Adrenal gland (tissue), 12 donors: ENCODE measurements around the gene CHKA. TPM values are rescaled to one million over a fixed set of nuclear protein-coding genes. Genes with fewer than 3 reads are reported as not detected.
A peak's percentile ranks its signal among the peaks of the same experiment; 100 is the strongest.

Experiments used
- DNase-seq, 7 donors: peaks; one replicate each; pipeline ENCODE4 v3.0.0-alpha.2; 2019 to 2020
- H3K27ac ChIP-seq, 5 donors: fragments of 200-600 bp; sonication (generic) in 4 of 5; 1 replicate in 3 of 5; 2 replicates in 2 of 5; pipeline versions ENCODE4 v1.5.1 to v1.8.0; 2016 to 2020; ENCODE audit warnings: mild to moderate bottlenecking in 1 of 5
- H3K27me3 ChIP-seq: fragments of 200-600 bp; 2 replicates; pipeline ENCODE4 v1.8.0; 2021
- H3K36me3 ChIP-seq, 2 donors: fragments of 200-600 bp; replicated peaks in 1 of 2; 1 replicate in 1 of 2; 2 replicates in 1 of 2; pipeline versions ENCODE4 v1.5.1 to v1.8.0; 2018 to 2022
- H3K4me1 ChIP-seq, 2 donors: fragments of 200-600 bp; replicated peaks in 1 of 2; 1 replicate in 1 of 2; 2 replicates in 1 of 2; pipeline versions ENCODE4 v1.5.1 to v1.8.0; 2018 to 2021
- H3K4me3 ChIP-seq, 4 donors: fragments of 200-600 bp; sonication (generic) in 3 of 4; one replicate each; pipeline ENCODE4 v1.5.1; 2016 to 2018
- H3K9me3 ChIP-seq, 3 donors: fragments of 200-600 bp; sonication (generic) in 1 of 3; replicated peaks in 1 of 3; 1 replicate in 2 of 3; 2 replicates in 1 of 3; pipeline versions ENCODE4 v1.5.1 to v1.8.0; 2016 to 2021
- POLR2A ChIP-seq, 2 donors: fragments of 450-650 bp; IDR thresholded peaks; one replicate each; pipeline ENCODE4 v1.6.1; 2017; ENCODE audit warnings: antibody characterized with exemption in 2 of 2, mild to moderate bottlenecking in 2 of 2, moderate library complexity in 1 of 2
- WGBS, 4 donors: extraction: QIAGEN DNeasy Blood & Tissue Kit in 2 of 4; methylation state at CpG; one replicate each; pipeline versions ENCODE4 v1.1.5 to v1.1.7; 2013 to 2017; 5-methylcytosine and 5-hydroxymethylcytosine counted together
- intact Hi-C, 2 donors: fragments of 100-400 bp; cut with DNase I; formaldehyde crosslinking; loops; one replicate each; pipeline versions ENCODE4 v1.14.1 to v1.15.0; 2022 to 2023
- polyA plus RNA-seq, 3 donors: library from polyadenylated mRNA; stranded (reverse); fragments of 200-250 nt in 2 of 3; fragments of 350-450 nt in 1 of 3; fragmentation: Illumina TruSeq in 1 of 3; extraction: RNeasy Lipid Tissue Mini Kit (QIAGEN cat#74804) in 1 of 3; gene quantifications; one replicate each; pipeline ENCODE4 v1.2.3, GENCODE V29; 2013 to 2014
- total RNA-seq, 9 donors: library from RNA; depleted of rRNA in 4 of 9; stranded (reverse); fragments of >200 nt in 4 of 9; fragments of 120-200 nt in 1 of 9; fragmentation: NEBNext Ultra II Directional in 1 of 9; extraction: Animal tissue kit (Norgen Biotek cat#: 25700) in 1 of 9; gene quantifications; one replicate each; pipeline versions ENCODE4 v1.1.0 to v1.2.4, GENCODE V29; 2013 to 2023
- TF ChIP-seq, protein P1 (sequence below), 6 experiments: fragments of 450-650 bp in 4 of 6; fragments of 200-600 bp in 2 of 6; sonication (generic) in 1 of 6; IDR thresholded peaks; 1 replicate in 5 of 6; 2 replicates in 1 of 6; pipeline versions ENCODE4 v1.5.1 to v1.8.0; 2016 to 2021; ENCODE audit warnings: antibody characterized with exemption in 6 of 6, mild to moderate bottlenecking in 2 of 6, moderate library complexity in 1 of 6
- donor health status: healthy with polysubstance abuse.
- donor health status: Bipolar disorder and iron deficiency.
- donor health status: DM: yes; HTN: yes; CAD: no.
- donor health status: DM: no; HTN: no; CAD: no.
- donor health status: DM: no; HTN: no; CAD: no.
- donor health status: DM: yes; HTN: yes; CAD: no.

The CHKA gene
- total and polyA plus RNA-seq, 12 donors, result 26.6 to 105 (median 54.6) TPM

- peaks cover 0 to 49% of the 10 kb centered on the region in 2 donors for H3K36me3 ChIP-seq
Measured at GRCh38 chr11:68052137-68052873, 68.9 kb downstream of the CHKA start.

GRCh38 chr11:68051191-68052136, 69.7 kb downstream of the CHKA start:
- DNase-seq, result peak in 3 of 7 donors; percentile 23 to 55 (median 32)
- peaks cover 0 to 53% of the 10 kb centered on the region in 2 donors for H3K36me3 ChIP-seq

More at GRCh38 chr11:68052137-68052873, 68.9 kb downstream of the CHKA start:
- H3K27ac ChIP-seq, result peak overlapping the region in 1 of 5 donors; percentile 64
- DNase-seq, result no peak
- H3K4me1 ChIP-seq, result no peaks in the 10 kb centered on the region
- 88 to 92% (median 90%) methylated on average over 15 of the region's 15 CpGs for WGBS, 4 donors
- no peaks in the 10 kb centered on the region for H3K27me3 ChIP-seq
- H3K4me3 ChIP-seq, result no peak overlapping the region
- TF ChIP-seq, protein P1, sequence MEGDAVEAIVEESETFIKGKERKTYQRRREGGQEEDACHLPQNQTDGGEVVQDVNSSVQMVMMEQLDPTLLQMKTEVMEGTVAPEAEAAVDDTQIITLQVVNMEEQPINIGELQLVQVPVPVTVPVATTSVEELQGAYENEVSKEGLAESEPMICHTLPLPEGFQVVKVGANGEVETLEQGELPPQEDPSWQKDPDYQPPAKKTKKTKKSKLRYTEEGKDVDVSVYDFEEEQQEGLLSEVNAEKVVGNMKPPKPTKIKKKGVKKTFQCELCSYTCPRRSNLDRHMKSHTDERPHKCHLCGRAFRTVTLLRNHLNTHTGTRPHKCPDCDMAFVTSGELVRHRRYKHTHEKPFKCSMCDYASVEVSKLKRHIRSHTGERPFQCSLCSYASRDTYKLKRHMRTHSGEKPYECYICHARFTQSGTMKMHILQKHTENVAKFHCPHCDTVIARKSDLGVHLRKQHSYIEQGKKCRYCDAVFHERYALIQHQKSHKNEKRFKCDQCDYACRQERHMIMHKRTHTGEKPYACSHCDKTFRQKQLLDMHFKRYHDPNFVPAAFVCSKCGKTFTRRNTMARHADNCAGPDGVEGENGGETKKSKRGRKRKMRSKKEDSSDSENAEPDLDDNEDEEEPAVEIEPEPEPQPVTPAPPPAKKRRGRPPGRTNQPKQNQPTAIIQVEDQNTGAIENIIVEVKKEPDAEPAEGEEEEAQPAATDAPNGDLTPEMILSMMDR (IDR thresholded peaks at IDR 0.05), result no peak
- TF ChIP-seq POLR2A (IDR thresholded peaks at IDR 0.05), result no peak
- no peaks in the 10 kb centered on the region for H3K9me3 ChIP-seq
- intact Hi-C loops, result no loop called here

DNA sequence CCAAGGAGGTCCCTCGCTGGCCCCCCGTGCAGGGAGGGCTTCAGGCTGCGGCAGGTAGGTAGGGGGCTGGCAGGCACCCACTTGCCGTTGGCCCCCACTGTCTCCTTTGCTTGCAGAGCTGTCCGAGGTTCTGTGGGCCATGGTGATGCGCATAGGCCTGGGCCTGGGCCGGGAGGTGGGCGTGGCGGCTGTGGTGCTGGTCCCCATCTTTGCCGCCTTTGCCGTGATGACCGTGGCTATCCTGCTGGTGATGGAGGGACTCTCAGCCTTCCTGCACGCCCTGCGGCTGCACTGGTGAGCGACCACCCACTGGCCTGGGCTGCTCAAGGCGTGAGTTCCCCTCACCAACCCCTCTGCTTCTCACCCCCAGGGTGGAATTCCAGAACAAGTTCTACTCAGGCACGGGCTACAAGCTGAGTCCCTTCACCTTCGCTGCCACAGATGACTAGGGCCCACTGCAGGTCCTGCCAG, 70.8 kb downstream of the CHKA start:
- Histone ChIP-seq H3K36me3 (peaks cover 0 to 63% of the 10 kb centered on the region in 2 donors), H3K9me3 (no peaks in the 10 kb centered on the region), H3K4me1 (no peaks in the 10 kb centered on the region), H3K27me3 (no peaks in the 10 kb centered on the region), H3K4me3 (no peak overlapping the region), H3K27ac (peak overlapping the region in 1 of 5 donors; percentile 54)
- TF ChIP-seq POLR2A (IDR thresholded peaks at IDR 0.05), result no peak
- TF ChIP-seq, protein P1 (IDR thresholded peaks at IDR 0.05), result no peak
- 92 to 99% (median 92%) methylated on average over 10 to 18 of the region's 18 CpGs for WGBS, 4 donors
- intact Hi-C loops, result no loop called here
- DNase-seq, result peak in 1 of 7 donors; percentile 51

More at GRCh38 chr11:68051191-68052136, 69.7 kb downstream of the CHKA start:
- Histone ChIP-seq H3K27ac (peak overlapping the region in 2 of 5 donors; percentile 14 to 54), H3K27me3 (no peaks in the 10 kb centered on the region), H3K9me3 (no peaks in the 10 kb centered on the region), H3K4me3 (no peak overlapping the region), H3K4me1 (no peaks in the 10 kb centered on the region)
- TF ChIP-seq, protein P1 (IDR thresholded peaks at IDR 0.05), result no peak
- no peak for TF ChIP-seq POLR2A (IDR thresholded peaks at IDR 0.05)
- intact Hi-C loops, result no loop called here
- 74 to 83% (median 81%) methylated on average over 8 to 14 of the region's 14 CpGs for WGBS, 4 donors
